GM12874 (cell line): Measurements from ENCODE around the gene NPDC1.

Experiments used
- CTCF ChIP-seq: IDR thresholded peaks from 2 replicates; pipeline ENCODE4 v1.5.1; 2011; ENCODE audit warnings: low read depth, mild to moderate bottlenecking, control low read depth, low read length, moderate library complexity; ENCODE audit not compliant: insufficient read depth

The NPDC1 gene

GRCh38 chr9:137011156-137011555 is 34.8 kb downstream of the NPDC1 start:
- TF ChIP-seq CTCF = no peak

- TF ChIP-seq CTCF = no peak
Measured at GRCh38 chr9:137009938-137010732, 35.8 kb downstream of the NPDC1 start.

- no peak for TF ChIP-seq CTCF
Measured at GRCh38 chr9:137009217-137009616, 36.8 kb downstream of the NPDC1 start.

- TF ChIP-seq CTCF = no peak
Measured at GRCh38 chr9:137008312-137008711, 37.7 kb downstream of the NPDC1 start.

- TF ChIP-seq CTCF = no peak
Measured at GRCh38 chr9:137007816-137008270, 38.1 kb downstream of the NPDC1 start.

- no peak for TF ChIP-seq CTCF
Measured at GRCh38 chr9:137007108-137007815, 38.7 kb downstream of the NPDC1 start.

GRCh38 chr9:137006116-137007003 is 39.6 kb downstream of the NPDC1 start:
- TF ChIP-seq CTCF = no peak
